IMR-90 (cell line): Measurements from ENCODE around the gene PRR9.

Experiments used
- BHLHE40 ChIP-seq: fragments of 150-350 bp; IDR thresholded peaks from 2 replicates; pipeline ENCODE4 v1.6.1; 2016; ENCODE audit warnings: mild to moderate bottlenecking, low read depth, low read length
- CEBPB ChIP-seq: IDR thresholded peaks from 2 replicates; pipeline ENCODE4 v1.6.1; 2012; ENCODE audit warnings: low read depth, low read length, improper control_type of control experiment
- MXI1 ChIP-seq: IDR thresholded peaks from 2 replicates; pipeline ENCODE4 v1.6.1; 2012; ENCODE audit warnings: low read depth, mild to moderate bottlenecking, low read length, moderate library complexity, borderline replicate concordance
- NFE2L2 ChIP-seq: fragments of 150-350 bp; IDR thresholded peaks from 2 replicates; pipeline ENCODE4 v1.6.1; 2016; ENCODE audit warnings: low read depth, mild to moderate bottlenecking, low read length
- POLR2A ChIP-seq: IDR thresholded peaks from 2 replicates; pipeline ENCODE4 v1.6.1; 2012; ENCODE audit warnings: mild to moderate bottlenecking, low read depth, low read length
- RAD21 ChIP-seq: IDR thresholded peaks from 2 replicates; pipeline ENCODE4 v1.6.1; 2012; ENCODE audit warnings: low read length, improper control_type of control experiment
- TF ChIP-seq, protein P1 (sequence below): conservative IDR thresholded peaks from 2 replicates; pipeline ENCODE4 v1.5.1; 2012; ENCODE audit warnings: mild to moderate bottlenecking, low read depth, low read length, improper control_type of control experiment
- TF ChIP-seq, protein P2 (sequence below): fragments of 150-350 bp; IDR thresholded peaks from 2 replicates; pipeline ENCODE4 v1.6.1; 2017; ENCODE audit warnings: mild to moderate bottlenecking, antibody characterized with exemption, low read length, low read depth

DNA sequence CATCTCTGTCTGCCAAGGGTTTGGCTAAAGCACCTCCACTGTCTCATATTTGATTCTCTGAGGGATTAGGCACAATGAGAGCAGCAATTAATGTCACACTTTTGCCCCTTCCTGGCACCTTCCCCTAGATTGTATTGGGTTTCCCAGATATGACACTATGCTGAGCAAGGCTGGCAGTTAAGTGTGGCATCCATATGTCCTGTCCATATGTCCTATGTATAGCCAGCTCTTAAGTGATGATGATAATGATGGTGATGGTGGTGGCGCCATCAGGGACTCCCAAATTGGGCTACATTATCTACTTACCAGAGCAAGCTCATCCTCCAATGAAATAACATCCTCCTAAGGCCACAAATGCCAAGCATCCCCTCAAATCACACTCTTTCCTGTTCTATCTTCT is 28.6 kb downstream of the PRR9 start:
- no peak for TF ChIP-seq RAD21
- TF ChIP-seq, protein P1, sequence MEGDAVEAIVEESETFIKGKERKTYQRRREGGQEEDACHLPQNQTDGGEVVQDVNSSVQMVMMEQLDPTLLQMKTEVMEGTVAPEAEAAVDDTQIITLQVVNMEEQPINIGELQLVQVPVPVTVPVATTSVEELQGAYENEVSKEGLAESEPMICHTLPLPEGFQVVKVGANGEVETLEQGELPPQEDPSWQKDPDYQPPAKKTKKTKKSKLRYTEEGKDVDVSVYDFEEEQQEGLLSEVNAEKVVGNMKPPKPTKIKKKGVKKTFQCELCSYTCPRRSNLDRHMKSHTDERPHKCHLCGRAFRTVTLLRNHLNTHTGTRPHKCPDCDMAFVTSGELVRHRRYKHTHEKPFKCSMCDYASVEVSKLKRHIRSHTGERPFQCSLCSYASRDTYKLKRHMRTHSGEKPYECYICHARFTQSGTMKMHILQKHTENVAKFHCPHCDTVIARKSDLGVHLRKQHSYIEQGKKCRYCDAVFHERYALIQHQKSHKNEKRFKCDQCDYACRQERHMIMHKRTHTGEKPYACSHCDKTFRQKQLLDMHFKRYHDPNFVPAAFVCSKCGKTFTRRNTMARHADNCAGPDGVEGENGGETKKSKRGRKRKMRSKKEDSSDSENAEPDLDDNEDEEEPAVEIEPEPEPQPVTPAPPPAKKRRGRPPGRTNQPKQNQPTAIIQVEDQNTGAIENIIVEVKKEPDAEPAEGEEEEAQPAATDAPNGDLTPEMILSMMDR, result no peak
- TF ChIP-seq NFE2L2, result no peak
- TF ChIP-seq BHLHE40, result no peak
- TF ChIP-seq POLR2A, result no peak
- TF ChIP-seq, protein P2, sequence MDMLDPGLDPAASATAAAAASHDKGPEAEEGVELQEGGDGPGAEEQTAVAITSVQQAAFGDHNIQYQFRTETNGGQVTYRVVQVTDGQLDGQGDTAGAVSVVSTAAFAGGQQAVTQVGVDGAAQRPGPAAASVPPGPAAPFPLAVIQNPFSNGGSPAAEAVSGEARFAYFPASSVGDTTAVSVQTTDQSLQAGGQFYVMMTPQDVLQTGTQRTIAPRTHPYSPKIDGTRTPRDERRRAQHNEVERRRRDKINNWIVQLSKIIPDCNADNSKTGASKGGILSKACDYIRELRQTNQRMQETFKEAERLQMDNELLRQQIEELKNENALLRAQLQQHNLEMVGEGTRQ, result no peak
- TF ChIP-seq MXI1, result no peak
- no peak for TF ChIP-seq CEBPB
